GM10266 (cell line): ENCODE measurements around the gene L3MBTL3.

Source experiments
- DNase-seq: peaks from one replicate; pipeline ENCODE4 v3.0.0; 2012; ENCODE audit errors: extremely low spot score
- TF ChIP-seq, protein P1 (sequence below): IDR thresholded peaks from 2 replicates; pipeline ENCODE4 v1.5.1; 2012; ENCODE audit warnings: mild to moderate bottlenecking, low read depth; ENCODE audit not compliant: control insufficient read depth, insufficient read depth; ENCODE audit errors: missing control alignments

L3MBTL3 gene

GRCh38 chr6:130029163-130029562 lies 10.8 kb downstream of the L3MBTL3 start:
- no peak for DNase-seq
- TF ChIP-seq, protein P1, sequence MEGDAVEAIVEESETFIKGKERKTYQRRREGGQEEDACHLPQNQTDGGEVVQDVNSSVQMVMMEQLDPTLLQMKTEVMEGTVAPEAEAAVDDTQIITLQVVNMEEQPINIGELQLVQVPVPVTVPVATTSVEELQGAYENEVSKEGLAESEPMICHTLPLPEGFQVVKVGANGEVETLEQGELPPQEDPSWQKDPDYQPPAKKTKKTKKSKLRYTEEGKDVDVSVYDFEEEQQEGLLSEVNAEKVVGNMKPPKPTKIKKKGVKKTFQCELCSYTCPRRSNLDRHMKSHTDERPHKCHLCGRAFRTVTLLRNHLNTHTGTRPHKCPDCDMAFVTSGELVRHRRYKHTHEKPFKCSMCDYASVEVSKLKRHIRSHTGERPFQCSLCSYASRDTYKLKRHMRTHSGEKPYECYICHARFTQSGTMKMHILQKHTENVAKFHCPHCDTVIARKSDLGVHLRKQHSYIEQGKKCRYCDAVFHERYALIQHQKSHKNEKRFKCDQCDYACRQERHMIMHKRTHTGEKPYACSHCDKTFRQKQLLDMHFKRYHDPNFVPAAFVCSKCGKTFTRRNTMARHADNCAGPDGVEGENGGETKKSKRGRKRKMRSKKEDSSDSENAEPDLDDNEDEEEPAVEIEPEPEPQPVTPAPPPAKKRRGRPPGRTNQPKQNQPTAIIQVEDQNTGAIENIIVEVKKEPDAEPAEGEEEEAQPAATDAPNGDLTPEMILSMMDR = no peak

- TF ChIP-seq, protein P1 = no peak
- DNase-seq = no peak
Observed at GRCh38 chr6:130032758-130033340, 14.5 kb downstream of the L3MBTL3 start.

- TF ChIP-seq, protein P1 = no peak
- no peak for DNase-seq
Observed at GRCh38 chr6:130033949-130034348, 15.6 kb downstream of the L3MBTL3 start.

- TF ChIP-seq, protein P1 = no peak
- no peak for DNase-seq
Observed at GRCh38 chr6:130034378-130035146, 16.2 kb downstream of the L3MBTL3 start.

DNA sequence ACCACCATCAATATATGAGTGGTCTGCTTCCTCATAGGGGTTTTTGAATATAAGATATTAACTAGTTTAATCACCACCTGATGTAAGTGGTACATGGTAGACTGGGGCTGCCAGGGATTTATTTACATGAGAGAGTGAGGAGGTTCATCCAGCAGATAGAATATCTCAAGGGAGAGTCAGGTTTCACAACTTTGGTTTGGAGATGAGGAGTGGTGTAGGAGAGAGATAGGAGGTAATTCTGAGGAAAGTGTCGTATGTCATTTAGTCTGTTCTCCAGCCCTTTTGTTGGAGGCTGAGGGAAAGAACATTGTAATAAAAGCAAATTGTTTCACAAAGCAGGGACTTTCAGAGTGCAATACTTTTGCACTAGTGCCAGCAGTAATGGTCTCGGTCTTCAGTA lies 16.8 kb downstream of the L3MBTL3 start:
- TF ChIP-seq, protein P1 = no peak

DNA sequence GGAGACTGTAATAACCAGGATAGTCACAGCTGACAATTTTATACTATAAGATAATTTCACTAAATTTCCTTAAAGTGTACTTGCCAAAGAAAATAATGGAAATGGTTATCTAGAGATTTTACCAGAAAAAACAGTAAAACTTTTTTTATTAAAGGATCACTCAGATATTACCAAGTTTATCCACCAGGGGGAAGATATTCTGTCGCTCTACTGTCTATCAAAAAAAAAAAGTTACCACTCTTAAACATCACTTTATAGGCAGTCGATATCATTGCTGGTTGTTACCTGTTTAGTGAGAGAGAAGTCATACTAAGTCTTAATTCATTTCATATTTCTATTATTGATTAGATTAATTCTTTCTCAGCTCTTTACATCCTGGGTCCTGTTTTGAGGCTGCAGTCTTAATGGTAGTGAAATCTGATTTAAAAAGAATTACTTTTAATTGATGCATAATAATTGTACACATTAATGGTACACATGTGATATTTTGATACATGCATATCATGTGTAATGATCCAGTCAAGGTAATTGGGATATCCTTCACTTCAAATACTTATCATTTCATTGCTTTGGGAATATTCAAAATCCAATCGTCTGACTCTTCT lies 18.9 kb downstream of the L3MBTL3 start:
- no peak for DNase-seq
- TF ChIP-seq, protein P1 = no peak

More for the DNA sequence above, 16.8 kb downstream of the L3MBTL3 start:
- no peak for DNase-seq

GRCh38 chr6:130041594-130041993 lies 23.2 kb downstream of the L3MBTL3 start:
- TF ChIP-seq, protein P1 = no peak
- no peak for DNase-seq
